Prostate gland (tissue), 2 donors: ENCODE results near the gene ALDH1A2. TPM values are rescaled to one million over a fixed set of nuclear protein-coding genes. Genes with fewer than 3 reads are reported as not detected.

Experiments
- DNase-seq: peaks from one replicate; pipeline ENCODE4 v3.0.0-alpha.2; 2019; ENCODE audit warnings: low spot score
- H3K27ac ChIP-seq, 2 donors: fragments of 200-600 bp; sonication (generic); 2 replicates each; pipeline ENCODE4 v1.5.1; 2017 to 2019
- H3K27me3 ChIP-seq: fragments of 200-600 bp; sonication (generic); replicated peaks from 2 replicates; pipeline ENCODE4 v1.5.1; 2019; ENCODE audit not compliant: insufficient read depth
- H3K36me3 ChIP-seq, 2 donors: fragments of 200-600 bp; sonication (generic); 1 replicate in 1 of 2; 2 replicates in 1 of 2; pipeline versions ENCODE4 v1.5.1 to v1.8.1; 2017 to 2019
- H3K4me1 ChIP-seq: fragments of 200-600 bp; sonication (generic); replicated peaks from 2 replicates; pipeline ENCODE4 v1.5.1; 2019
- H3K4me3 ChIP-seq, 2 donors: fragments of 200-600 bp; sonication (generic); 2 replicates each; pipeline ENCODE4 v1.5.1; 2017 to 2019
- H3K9me3 ChIP-seq: fragments of 200-600 bp; sonication (generic); 2 replicates; pipeline ENCODE4 v1.5.1; 2017
- POLR2A ChIP-seq: fragments of 450-650 bp; IDR thresholded peaks from one replicate; pipeline ENCODE4 v1.6.1; 2016; ENCODE audit warnings: antibody characterized with exemption, mild to moderate bottlenecking
- POLR2AphosphoS5 ChIP-seq: sonication (generic); formaldehyde crosslinking; IDR thresholded peaks from one replicate; pipeline ENCODE4 v1.6.1; 2017; ENCODE audit warnings: antibody characterized with exemption
- WGBS: methylation state at CpG from one replicate; pipeline ENCODE4 v1.1.5; 2018; 5-methylcytosine and 5-hydroxymethylcytosine counted together
- intact Hi-C: fragments of 100-400 bp; cut with DNase I; formaldehyde crosslinking; loops from one replicate; pipeline ENCODE4 v1.14.2; 2022
- total RNA-seq, 2 donors: library from RNA; depleted of rRNA; stranded (reverse); fragments of >200 nt; gene quantifications; one replicate each; pipeline ENCODE4 v1.1.0, GENCODE V29; 2016
- TF ChIP-seq, protein P1 (sequence below), 4 experiments: fragments of 200-600 bp in 2 of 4; fragments of 450-650 bp in 2 of 4; sonication (generic) in 2 of 4; IDR thresholded peaks; 1 replicate in 3 of 4; 2 replicates in 1 of 4; pipeline ENCODE4 v1.5.1; 2016 to 2019; ENCODE audit warnings: antibody characterized with exemption in 4 of 4, mild to moderate bottlenecking in 2 of 4, moderate library complexity in 2 of 4

Gene ALDH1A2
- total RNA-seq, 2 donors from 2014 or later, result 8.2 to 65.0 TPM

- Histone ChIP-seq H3K9me3 (no peaks in the 10 kb centered on the region), H3K27ac (no peak overlapping the region), H3K27me3 (no peaks in the 10 kb centered on the region), H3K4me3 (no peak overlapping the region), H3K4me1 (no peaks in the 10 kb centered on the region), H3K36me3 (no peaks in the 10 kb centered on the region)
- TF ChIP-seq, protein P1, sequence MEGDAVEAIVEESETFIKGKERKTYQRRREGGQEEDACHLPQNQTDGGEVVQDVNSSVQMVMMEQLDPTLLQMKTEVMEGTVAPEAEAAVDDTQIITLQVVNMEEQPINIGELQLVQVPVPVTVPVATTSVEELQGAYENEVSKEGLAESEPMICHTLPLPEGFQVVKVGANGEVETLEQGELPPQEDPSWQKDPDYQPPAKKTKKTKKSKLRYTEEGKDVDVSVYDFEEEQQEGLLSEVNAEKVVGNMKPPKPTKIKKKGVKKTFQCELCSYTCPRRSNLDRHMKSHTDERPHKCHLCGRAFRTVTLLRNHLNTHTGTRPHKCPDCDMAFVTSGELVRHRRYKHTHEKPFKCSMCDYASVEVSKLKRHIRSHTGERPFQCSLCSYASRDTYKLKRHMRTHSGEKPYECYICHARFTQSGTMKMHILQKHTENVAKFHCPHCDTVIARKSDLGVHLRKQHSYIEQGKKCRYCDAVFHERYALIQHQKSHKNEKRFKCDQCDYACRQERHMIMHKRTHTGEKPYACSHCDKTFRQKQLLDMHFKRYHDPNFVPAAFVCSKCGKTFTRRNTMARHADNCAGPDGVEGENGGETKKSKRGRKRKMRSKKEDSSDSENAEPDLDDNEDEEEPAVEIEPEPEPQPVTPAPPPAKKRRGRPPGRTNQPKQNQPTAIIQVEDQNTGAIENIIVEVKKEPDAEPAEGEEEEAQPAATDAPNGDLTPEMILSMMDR (IDR thresholded peaks at IDR 0.05), result no peak
- peak; percentile 70 for TF ChIP-seq POLR2AphosphoS5
- WGBS, result 9% methylated on average over 3 of the region's 3 CpGs
- DNase-seq, result peak; percentile 35
- intact Hi-C loops, result no loop called here
Observed at GRCh38 chr15:57994221-57995049, 71.1 kb downstream of the ALDH1A2 start.

- no peak overlapping the region for H3K4me3 ChIP-seq
- H3K27me3 ChIP-seq, result no peaks in the 10 kb centered on the region
- no peaks in the 10 kb centered on the region for H3K4me1 ChIP-seq
- no peak overlapping the region for H3K27ac ChIP-seq
- H3K9me3 ChIP-seq, result no peaks in the 10 kb centered on the region
- TF ChIP-seq POLR2A (no peak), POLR2AphosphoS5 (no peak)
- TF ChIP-seq, protein P1 (IDR thresholded peaks at IDR 0.05), result no peak
- DNase-seq, result no peak
- 11% methylated on average over 3 of the region's 3 CpGs for WGBS
- H3K36me3 ChIP-seq, result no peaks in the 10 kb centered on the region
- intact Hi-C loops, result no loop called here
Observed at GRCh38 chr15:57993409-57994145, 71.9 kb downstream of the ALDH1A2 start.

DNA sequence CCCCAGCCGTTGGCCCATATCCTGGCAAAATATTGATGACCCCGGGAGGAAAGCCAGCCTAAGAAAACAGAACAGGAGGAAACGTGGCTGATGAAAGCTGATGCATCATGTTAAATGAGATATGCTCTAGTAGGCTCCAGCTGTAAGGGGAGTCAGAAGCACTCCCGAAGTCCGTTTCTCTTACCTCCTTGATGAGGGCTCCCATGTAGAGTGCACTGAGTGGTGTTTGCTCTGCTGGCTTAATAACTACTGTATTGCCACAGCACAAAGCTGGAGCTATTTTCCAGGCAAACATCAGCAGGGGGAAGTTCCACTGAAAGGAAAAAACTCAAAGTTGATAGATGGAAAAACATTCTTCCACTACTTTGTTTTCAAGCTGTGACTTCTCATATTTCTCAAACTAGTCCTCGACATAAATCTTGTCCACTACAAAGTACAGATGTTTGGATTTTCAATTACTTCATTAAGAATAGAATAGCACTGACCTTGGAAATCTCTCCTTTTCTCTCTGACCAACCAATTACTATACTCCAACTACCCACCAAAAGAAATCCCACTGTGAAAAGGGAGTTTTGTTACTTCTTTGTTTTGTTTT is 72.7 kb downstream of the ALDH1A2 start:
- no peak for DNase-seq
- 59% methylated on average over 6 of the region's 6 CpGs for whole genome bisulfite sequencing
- no peaks in the 10 kb centered on the region for H3K4me1 ChIP-seq
- no peaks in the 10 kb centered on the region for H3K27me3 ChIP-seq
- H3K4me3 ChIP-seq, result no peak overlapping the region
- no peaks in the 10 kb centered on the region for H3K9me3 ChIP-seq
- no peak overlapping the region for H3K27ac ChIP-seq
- no peaks in the 10 kb centered on the region for H3K36me3 ChIP-seq
- intact Hi-C loops, result no loop called here
- TF ChIP-seq POLR2AphosphoS5 (no peak), POLR2A (no peak)
- TF ChIP-seq, protein P1 (IDR thresholded peaks at IDR 0.05), result no peak

DNA sequence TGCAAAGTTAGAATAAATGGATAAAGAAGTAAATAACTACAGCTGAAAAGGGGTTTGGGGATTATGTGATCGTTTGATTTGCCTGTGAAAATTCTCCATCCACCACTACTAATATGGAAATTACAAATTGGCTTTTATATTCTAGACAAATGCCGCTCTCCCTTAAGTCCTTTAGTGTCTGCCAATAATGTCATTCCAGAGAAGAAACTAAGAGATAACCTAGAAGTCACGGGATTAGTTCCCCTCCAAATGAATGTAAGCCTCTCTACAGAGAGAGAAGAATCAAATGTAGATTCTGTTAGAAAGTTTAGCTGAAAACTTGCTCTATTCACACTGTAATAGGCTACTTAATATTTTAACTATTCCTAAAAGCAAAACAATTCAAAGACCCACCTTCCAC is 92.0 kb downstream of the ALDH1A2 start:
- 86% methylated on average over 3 of the region's 3 CpGs for WGBS
- Histone ChIP-seq H3K4me1 (no peaks in the 10 kb centered on the region), H3K9me3 (no peaks in the 10 kb centered on the region), H3K27me3 (no peaks in the 10 kb centered on the region), H3K36me3 (no peaks in the 10 kb centered on the region), H3K4me3 (no peak overlapping the region), H3K27ac (no peak overlapping the region)
- intact Hi-C loops, result no loop called here
- DNase-seq, result no peak
- TF ChIP-seq POLR2A (no peak), POLR2AphosphoS5 (no peak)
- TF ChIP-seq, protein P1 (IDR thresholded peaks at IDR 0.05), result no peak
